Measurements from ENCODE around the gene VSIR.

The VSIR gene

GRCh38 chr10:71727738-71728737, 45.3 kb downstream of the VSIR start:
- H3K4me3 ChIP-seq (ENCODE audit: low read depth, low read length): no peak overlapping the region
- DNase-seq (ENCODE audit: low read depth): no peak
- in situ Hi-C loops (cut with HindIII; ENCODE audit: low sequenced_read_pairs): no loop called here

DNA sequence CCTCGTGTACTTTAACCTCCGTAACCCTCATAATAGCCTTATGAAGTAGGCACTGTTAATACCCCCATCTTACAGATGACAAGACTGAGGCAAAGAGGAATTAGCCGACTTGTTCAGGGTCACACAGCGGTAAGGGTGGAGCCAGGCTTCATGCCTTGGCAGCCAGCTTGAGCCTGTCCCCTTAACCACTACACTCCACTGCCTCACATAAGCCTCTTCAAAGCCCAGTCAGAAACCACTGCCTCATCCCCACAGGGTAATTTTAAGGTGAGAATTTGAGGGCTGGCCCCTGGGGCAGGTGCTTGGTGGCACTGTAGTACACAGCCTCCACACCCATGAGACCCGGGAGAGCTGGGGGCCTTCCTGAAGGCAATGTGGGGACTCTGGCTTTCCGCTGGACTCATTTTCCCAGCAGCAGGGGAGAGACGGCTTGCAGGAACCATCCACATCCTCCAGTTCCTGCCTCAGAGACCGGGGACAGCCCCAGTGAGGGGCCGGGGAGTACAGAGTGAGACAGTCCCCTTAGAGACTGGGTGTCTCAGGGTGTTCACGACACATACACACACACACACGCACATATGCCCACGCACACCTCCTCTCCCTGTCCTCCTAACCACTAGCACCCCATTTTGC, 46.1 kb downstream of the VSIR start:
- DNase-seq (ENCODE audit: low read depth): no peak
- TF ChIP-seq, protein P1, sequence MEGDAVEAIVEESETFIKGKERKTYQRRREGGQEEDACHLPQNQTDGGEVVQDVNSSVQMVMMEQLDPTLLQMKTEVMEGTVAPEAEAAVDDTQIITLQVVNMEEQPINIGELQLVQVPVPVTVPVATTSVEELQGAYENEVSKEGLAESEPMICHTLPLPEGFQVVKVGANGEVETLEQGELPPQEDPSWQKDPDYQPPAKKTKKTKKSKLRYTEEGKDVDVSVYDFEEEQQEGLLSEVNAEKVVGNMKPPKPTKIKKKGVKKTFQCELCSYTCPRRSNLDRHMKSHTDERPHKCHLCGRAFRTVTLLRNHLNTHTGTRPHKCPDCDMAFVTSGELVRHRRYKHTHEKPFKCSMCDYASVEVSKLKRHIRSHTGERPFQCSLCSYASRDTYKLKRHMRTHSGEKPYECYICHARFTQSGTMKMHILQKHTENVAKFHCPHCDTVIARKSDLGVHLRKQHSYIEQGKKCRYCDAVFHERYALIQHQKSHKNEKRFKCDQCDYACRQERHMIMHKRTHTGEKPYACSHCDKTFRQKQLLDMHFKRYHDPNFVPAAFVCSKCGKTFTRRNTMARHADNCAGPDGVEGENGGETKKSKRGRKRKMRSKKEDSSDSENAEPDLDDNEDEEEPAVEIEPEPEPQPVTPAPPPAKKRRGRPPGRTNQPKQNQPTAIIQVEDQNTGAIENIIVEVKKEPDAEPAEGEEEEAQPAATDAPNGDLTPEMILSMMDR (IDR thresholded peaks at IDR 0.05; ENCODE audit: low read depth, low read length, missing control alignments): no peak
- no peak overlapping the region for H3K4me3 ChIP-seq (ENCODE audit: low read depth, low read length)
- in situ Hi-C loops (cut with HindIII; ENCODE audit: low sequenced_read_pairs): no loop called here

More at GRCh38 chr10:71727738-71728737, 45.3 kb downstream of the VSIR start:
- TF ChIP-seq, protein P1 (IDR thresholded peaks at IDR 0.05; ENCODE audit: low read depth, low read length, missing control alignments): no peak

GRCh38 chr10:71726580-71727104, 46.7 kb downstream of the VSIR start:
- DNase-seq (ENCODE audit: low read depth): no peak
- no peak overlapping the region for H3K4me3 ChIP-seq (ENCODE audit: low read depth, low read length)
- in situ Hi-C loops (cut with HindIII; ENCODE audit: low sequenced_read_pairs): no loop called here
- TF ChIP-seq, protein P1 (IDR thresholded peaks at IDR 0.05; ENCODE audit: low read depth, low read length, missing control alignments): no peak

- DNase-seq (ENCODE audit: low read depth): no peak
- in situ Hi-C loops (cut with HindIII; ENCODE audit: low sequenced_read_pairs): no loop called here
- TF ChIP-seq, protein P1 (IDR thresholded peaks at IDR 0.05; ENCODE audit: low read depth, low read length, missing control alignments): peak; percentile 44
- H3K4me3 ChIP-seq (ENCODE audit: low read depth, low read length): no peak overlapping the region
These were observed 47.2 kb downstream of the VSIR start for GRCh38 chr10:71725998-71726579.

- in situ Hi-C loops (cut with HindIII; ENCODE audit: low sequenced_read_pairs): no loop called here
- no peak for DNase-seq (ENCODE audit: low read depth)
- no peak overlapping the region for H3K4me3 ChIP-seq (ENCODE audit: low read depth, low read length)
- TF ChIP-seq, protein P1 (IDR thresholded peaks at IDR 0.05; ENCODE audit: low read depth, low read length, missing control alignments): no peak
These were observed 48.1 kb downstream of the VSIR start for GRCh38 chr10:71725249-71725648.

- no peak for DNase-seq (ENCODE audit: low read depth)
- in situ Hi-C loops (cut with HindIII; ENCODE audit: low sequenced_read_pairs): no loop called here
- H3K4me3 ChIP-seq (ENCODE audit: low read depth, low read length): no peak overlapping the region
- TF ChIP-seq, protein P1 (IDR thresholded peaks at IDR 0.05; ENCODE audit: low read depth, low read length, missing control alignments): no peak
These were observed 48.8 kb downstream of the VSIR start for GRCh38 chr10:71724539-71724938.
